ENCODE measurements around the gene SNED1.
"Not testable (repeated sequence)": the region's sequence is repeated elsewhere in the genome, so short reads cannot be mapped to it uniquely, and the experiment has no call there.

The SNED1 gene

GRCh38 chr2:241081643-241082340 is 83.4 kb downstream of the SNED1 start:
- DNase-seq (ENCODE audit: low read depth in 2 of 2, low spot score in 1 of 2): no peak

- DNase-seq (ENCODE audit: low read depth in 2 of 2, low spot score in 1 of 2): no peak
Measured at GRCh38 chr2:241082341-241083090, 84.1 kb downstream of the SNED1 start.

DNA sequence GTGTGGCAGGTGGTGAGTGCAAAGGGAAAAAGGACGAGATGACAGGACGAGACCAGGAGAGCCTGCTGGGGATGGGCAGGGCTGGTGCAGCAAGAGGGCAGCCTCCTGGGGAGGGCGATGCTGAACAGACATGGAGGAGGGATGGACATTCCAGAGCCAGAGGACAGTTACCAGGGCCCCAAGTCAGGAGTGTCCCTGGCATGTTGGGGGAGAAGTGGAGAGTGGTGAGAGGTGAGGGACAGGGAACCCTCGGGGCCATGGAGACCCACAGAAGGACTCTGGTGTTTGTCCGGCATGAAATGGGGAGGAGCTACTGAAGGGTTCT is 84.6 kb downstream of the SNED1 start:
- DNase-seq (ENCODE audit: low read depth in 2 of 2, low spot score in 1 of 2): no peak

DNA sequence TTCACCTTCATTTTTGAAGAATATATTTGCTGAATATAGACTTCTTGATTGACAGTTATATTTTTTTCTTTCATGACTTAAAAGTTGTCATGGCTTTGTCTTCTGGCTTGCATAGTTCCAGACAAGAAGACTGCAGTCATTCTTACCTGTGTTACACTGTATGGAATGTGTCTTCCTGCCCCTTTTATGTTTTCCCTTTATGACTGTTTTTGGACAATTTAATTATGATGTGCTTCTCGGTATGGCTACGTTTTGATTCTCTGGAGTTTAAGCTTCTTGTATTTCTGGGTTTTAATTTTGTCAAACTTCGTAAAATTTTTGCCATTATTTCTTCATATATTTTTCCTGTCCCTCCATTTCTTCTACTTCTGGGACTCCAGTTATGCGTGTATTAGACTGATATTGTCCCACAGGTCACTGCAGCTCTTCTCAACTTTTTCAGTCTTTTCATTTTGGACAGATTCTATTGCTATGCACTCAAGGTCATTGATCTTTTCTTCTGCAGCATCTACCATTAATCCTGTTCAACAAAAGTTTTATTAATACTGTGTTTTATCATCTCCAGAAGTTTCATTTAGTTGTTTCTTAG is 86.5 kb downstream of the SNED1 start:
- no peak for DNase-seq (ENCODE audit: low read depth in 2 of 2, low spot score in 1 of 2)

- DNase-seq (ENCODE audit: low read depth in 2 of 2, low spot score in 1 of 2): no peak
Measured at GRCh38 chr2:241087420-241088268, 89.2 kb downstream of the SNED1 start.

GRCh38 chr2:241088376-241088775 is 90.0 kb downstream of the SNED1 start:
- DNase-seq (ENCODE audit: low read depth in 2 of 2, low spot score in 1 of 2): no peak

DNA sequence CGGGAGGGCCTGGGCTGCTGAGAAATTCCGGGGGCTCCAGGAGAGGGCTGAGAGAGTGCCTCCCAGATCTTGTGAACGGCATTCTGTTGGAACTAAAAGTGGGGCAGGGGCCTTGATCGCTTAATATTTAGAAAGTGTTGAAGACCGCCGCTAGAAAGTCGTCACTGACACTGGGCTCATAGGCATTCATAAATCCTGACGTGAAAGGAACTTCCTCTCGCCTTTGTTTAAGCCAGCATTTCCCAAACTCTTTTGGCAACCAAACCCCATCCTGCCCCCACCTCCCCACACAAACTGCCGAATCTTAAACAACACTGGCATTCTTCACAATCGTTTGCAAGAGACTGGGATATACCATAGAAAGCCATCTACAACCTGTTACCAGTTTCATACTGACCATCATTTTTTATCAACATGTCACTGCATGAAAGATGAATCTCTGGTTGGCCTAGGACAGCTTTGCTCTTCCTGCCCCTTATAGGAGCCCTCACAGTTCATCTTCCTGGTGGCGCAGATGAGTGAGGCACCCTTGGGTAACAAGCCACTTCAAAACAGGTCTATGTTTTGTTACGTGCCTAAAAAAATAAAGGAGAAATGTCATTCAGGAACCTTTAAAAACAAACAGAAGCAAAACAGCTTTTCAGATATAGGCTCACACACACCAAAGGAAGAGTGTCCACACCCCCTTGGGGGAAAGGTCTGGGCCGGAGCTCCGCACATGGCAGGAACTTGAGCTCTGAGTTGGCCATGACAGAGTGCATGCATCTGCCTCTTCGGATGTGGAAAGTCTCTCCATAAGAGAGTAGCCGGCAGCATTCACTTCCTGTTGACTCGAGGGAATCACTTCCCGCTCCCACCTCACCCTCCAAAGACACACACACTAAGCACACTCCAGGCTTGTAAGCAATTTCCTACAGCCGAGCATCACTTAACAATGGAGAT is 90.6 kb downstream of the SNED1 start:
- no peak for DNase-seq (ENCODE audit: low read depth in 2 of 2, low spot score in 1 of 2)

- DNase-seq (ENCODE audit: low read depth in 2 of 2, low spot score in 1 of 2): no peak
Measured at GRCh38 chr2:241091201-241091600, 92.8 kb downstream of the SNED1 start.

- no peak for DNase-seq (ENCODE audit: low read depth in 2 of 2, low spot score in 1 of 2)
Measured at GRCh38 chr2:241091734-241092445, 93.5 kb downstream of the SNED1 start.

DNA sequence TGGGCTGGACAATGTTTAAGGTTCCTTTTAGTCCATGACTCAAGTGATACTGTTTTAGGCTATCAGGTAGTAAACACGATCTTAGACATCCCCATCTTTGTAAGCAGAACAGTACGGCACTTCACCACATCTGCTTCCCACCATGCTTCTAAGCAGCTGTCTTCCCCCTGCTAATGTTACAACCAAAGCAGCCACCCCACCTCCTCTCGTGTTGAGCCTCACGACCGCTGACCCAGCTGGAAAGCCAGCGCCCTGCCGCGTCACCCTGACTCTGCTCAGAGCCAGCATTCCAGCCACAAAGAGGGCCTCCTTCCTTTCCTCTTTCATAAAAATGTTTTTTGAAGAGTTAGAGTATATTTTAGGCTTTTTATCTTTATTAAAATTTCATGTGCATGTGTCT is 94.3 kb downstream of the SNED1 start:
- no peak for DNase-seq (ENCODE audit: low read depth in 2 of 2, low spot score in 1 of 2)

DNA sequence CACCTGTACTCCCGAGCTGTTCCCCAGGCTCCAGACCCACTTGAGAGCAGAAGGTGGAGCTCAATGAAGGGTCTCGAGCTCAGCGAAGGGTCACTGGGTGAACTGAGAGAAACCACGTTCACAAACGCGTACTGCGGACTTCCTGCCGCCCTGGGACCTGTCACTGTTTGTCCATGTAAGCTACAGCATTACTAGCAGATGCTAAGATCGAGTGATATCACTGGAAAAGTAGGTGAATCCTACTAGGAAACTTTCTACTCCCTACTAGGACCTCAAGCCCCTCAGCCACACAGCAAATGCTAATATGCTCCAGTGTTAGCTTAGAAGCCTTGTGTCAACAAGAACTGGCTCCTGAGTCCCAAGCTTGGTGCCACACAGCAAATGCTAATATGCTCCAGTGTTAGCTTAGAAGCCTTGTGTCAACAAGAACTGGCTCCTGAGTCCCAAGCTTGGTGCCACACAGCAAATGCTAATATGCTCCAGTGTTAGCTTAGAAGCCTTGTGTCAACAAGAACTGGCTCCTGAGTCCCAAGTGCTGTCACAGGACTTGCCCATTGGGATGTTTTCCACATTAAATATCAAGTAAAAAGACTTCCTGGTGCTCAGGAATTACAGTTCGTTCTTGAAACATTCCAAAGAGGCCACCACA is 94.8 kb downstream of the SNED1 start:
- DNase-seq (ENCODE audit: low read depth in 2 of 2, low spot score in 1 of 2): not testable (repeated sequence)

- no peak for DNase-seq (ENCODE audit: low read depth in 2 of 2, low spot score in 1 of 2)
Measured at GRCh38 chr2:241094172-241094571, 95.8 kb downstream of the SNED1 start.

DNA sequence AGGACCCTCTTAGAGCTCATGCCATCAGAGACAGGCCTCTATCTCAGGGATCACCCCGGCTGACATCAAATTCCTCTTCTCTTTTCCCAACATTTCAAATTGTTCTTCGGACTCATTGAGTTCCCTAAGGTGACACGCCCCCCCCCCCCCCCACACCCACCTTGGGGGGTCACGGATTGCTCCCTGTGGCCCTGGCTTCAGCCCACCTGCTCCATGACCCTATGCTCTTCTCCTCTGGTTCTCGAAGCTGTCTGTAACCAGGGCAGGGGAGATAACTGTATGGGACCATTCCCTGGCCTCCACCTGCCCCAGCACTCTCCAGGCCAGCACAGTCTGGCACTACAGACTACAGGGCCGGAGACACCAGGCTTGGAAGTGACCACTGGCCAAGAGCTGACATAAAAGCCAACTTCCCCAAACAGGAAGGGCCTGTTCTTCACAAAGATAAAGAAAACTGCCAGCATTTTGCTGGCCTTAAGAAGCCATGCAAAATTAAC is 96.6 kb downstream of the SNED1 start:
- DNase-seq (ENCODE audit: low read depth in 2 of 2, low spot score in 1 of 2): no peak

DNA sequence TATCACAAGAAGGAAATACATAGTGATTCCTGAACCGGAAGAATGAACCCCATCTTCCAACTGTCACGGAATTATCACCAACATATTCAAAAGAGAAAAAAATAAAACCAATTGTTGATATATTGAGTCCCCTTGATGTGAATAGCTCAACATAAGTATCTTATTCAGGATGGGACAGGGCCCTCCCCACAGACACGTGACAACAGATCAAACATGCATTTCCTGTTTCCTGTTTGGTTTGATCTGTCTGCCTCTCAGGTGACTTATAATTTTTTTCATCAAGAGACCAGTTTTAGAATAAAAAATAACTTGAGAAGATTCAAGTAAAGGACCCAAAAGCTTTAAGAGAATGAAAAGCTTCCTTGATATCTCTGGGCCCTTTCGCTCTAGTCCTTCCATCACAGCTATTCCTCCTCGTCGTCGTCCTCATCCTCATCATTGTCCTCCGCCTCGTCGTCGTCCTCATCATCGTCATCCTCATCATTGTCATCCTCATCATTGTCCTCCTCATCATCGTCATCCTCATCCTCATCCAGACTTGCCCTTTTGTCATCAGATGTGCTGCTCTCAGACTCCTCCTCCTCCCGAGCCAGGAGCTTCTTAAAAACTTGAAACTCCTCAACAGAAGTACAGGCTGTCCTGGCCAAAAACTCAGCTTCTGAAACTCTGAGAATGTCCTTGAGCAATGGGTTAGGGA is 97.3 kb downstream of the SNED1 start:
- DNase-seq (ENCODE audit: low read depth in 2 of 2, low spot score in 1 of 2): no peak

DNA sequence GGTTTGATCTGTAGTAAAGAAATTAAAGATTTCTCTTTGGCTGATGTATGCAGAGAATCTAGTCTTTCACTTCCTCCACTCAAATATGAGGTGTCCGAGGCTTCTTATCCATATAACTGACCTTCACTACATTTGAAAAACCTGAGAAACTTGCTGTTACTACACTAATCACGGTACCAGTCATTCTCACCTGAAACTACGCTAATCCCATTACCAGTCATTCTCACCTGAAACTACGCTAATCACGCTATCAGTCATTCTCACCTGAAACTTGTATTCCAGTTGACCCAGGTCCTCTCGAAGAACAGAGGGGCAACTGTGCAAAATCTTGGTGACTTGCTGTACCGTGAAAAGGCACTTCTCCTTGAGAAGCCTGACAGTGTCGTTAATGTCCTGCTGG is 98.6 kb downstream of the SNED1 start:
- DNase-seq (ENCODE audit: low read depth in 2 of 2, low spot score in 1 of 2): no peak

- no peak for DNase-seq (ENCODE audit: low read depth in 2 of 2, low spot score in 1 of 2)
Measured at GRCh38 chr2:241099246-241099645, 100.8 kb downstream of the SNED1 start.

- peak; percentile 69 to 72 for DNase-seq (ENCODE audit: low read depth in 2 of 2, low spot score in 1 of 2)
Measured at GRCh38 chr2:241102239-241102803, 103.9 kb downstream of the SNED1 start, which contains the start of gene MTERF4. TSS of gene MTERF4 (minus strand) at chr2:241102287. CDS start at chr2:241102273, 14 bp downstream.

DNA sequence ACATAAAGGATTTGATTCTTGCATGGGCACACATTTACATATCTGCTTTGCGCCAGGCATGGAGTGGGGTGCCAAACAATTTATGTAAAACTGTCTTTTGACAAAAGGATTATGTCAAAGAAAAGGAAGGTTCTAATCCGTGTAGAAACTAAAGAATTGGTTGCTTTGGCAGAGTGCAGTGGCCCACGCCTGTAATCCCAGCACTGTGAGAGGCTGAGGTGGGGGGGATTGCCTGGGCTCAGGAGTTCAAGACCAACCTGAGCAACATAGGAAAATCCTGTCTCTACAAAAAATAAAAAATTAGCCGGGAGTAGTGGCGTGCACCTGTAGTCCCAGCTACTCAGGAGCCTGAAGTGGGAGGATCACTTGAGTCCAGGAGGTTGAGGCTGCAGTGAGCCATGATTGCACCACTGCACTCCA is 104.8 kb downstream of the SNED1 start:
- DNase-seq (ENCODE audit: low read depth in 2 of 2, low spot score in 1 of 2): no peak

All from stimulated activated CD8-positive, alpha-beta memory T cell treated with anti-CD3 and anti-CD28 coated beads, Interleukin-4, amount 100 ng/mL, for 1 hour (primary cell).